Activated naive CD4-positive, alpha-beta T cell treated with anti-CD3 and anti-CD28 coated beads for 36 hours (primary cell): ENCODE data around the gene MAP4K4. TPM values are rescaled to one million over a fixed set of nuclear protein-coding genes. Genes with fewer than 3 reads are reported as not detected.
"Not testable (repeated sequence)": the region's sequence is repeated elsewhere in the genome, so short reads cannot be mapped to it uniquely, and the experiment has no call there.

Experiments used
- CTCF ChIA-PET: fragments of 350-600 bp; sonication (Branson Sonifier 250); formaldehyde crosslinking; loops from one replicate; lab custom pipeline; 2021; ENCODE audit warnings: antibody characterized with exemption; lab: Charles Lee
- DNase-seq: peaks from one replicate; pipeline ENCODE4 v3.0.0-alpha.2; 2020
- H3K27ac Mint-ChIP-seq: one replicate; pipeline ENCODE4 v1.8.0; 2021; ENCODE audit warnings: mild to moderate bottlenecking, mixed read lengths
- H3K27me3 Mint-ChIP-seq: one replicate; pipeline ENCODE4 v1.8.0; 2021; ENCODE audit warnings: low read depth, mixed read lengths
- H3K36me3 Mint-ChIP-seq: one replicate; pipeline ENCODE4 v1.8.0; 2021; ENCODE audit warnings: low read depth, mixed read lengths
- H3K4me1 Mint-ChIP-seq: one replicate; pipeline ENCODE4 v1.8.0; 2021; ENCODE audit warnings: low read depth, mixed read lengths
- H3K4me3 Mint-ChIP-seq: one replicate; pipeline ENCODE4 v1.8.0; 2021; ENCODE audit warnings: mild to moderate bottlenecking, moderate library complexity, mixed read lengths
- H3K9me3 Mint-ChIP-seq: one replicate; pipeline ENCODE4 v1.8.0; 2021; ENCODE audit warnings: mixed read lengths
- intact Hi-C: fragments of 100-400 bp; cut with micrococcal nuclease; formaldehyde crosslinking; loops from one replicate; pipeline ENCODE4 v1.15.1; 2023
- total RNA-seq, 2 experiments: library from RNA; stranded (reverse); gene quantifications; one replicate each; pipeline ENCODE4 v1.2.3, GENCODE V29; 2021

MAP4K4 gene
- total RNA-seq, 2 experiments from 2014 or later: 126 to 131 TPM

GRCh38 chr2:101921953-101922325, 224.4 kb downstream of the MAP4K4 start:
- H3K27ac Mint-ChIP-seq: no peak overlapping the region
- H3K4me3 Mint-ChIP-seq: no peak overlapping the region
- CTCF ChIA-PET: no interaction called here
- intact Hi-C loops: no loop called here
- H3K36me3 Mint-ChIP-seq: peaks cover 3% of the 10 kb centered on the region
- peaks cover 25% of the 10 kb centered on the region for H3K9me3 Mint-ChIP-seq
- peaks cover 3% of the 10 kb centered on the region for H3K27me3 Mint-ChIP-seq
- peaks cover 2% of the 10 kb centered on the region for H3K4me1 Mint-ChIP-seq
- DNase-seq: no peak

GRCh38 chr2:101924311-101924710, 226.8 kb downstream of the MAP4K4 start:
- H3K27ac Mint-ChIP-seq, CTCF ChIA-PET, H3K27me3 Mint-ChIP-seq, H3K36me3 Mint-ChIP-seq, H3K4me3 Mint-ChIP-seq, intact Hi-C loops, DNase-seq, H3K4me1 Mint-ChIP-seq: not testable (repeated sequence)
- peaks cover 35% of the 10 kb centered on the region for H3K9me3 Mint-ChIP-seq

GRCh38 chr2:101930019-101930418, 232.5 kb downstream of the MAP4K4 start:
- Mint-ChIP-seq H3K27me3 (peaks cover 2% of the 10 kb centered on the region), H3K9me3 (peaks cover 19% of the 10 kb centered on the region), H3K4me1 (peaks cover 5% of the 10 kb centered on the region), H3K4me3 (no peak overlapping the region), H3K36me3 (no peaks in the 10 kb centered on the region), H3K27ac (no peak overlapping the region)
- intact Hi-C loops: no loop called here
- CTCF ChIA-PET: no interaction called here
- no peak for DNase-seq

GRCh38 chr2:101930847-101931246, 233.3 kb downstream of the MAP4K4 start:
- H3K4me3 Mint-ChIP-seq: no peak overlapping the region
- CTCF ChIA-PET: no interaction called here
- intact Hi-C loops: no loop called here
- H3K27me3 Mint-ChIP-seq: peaks cover 2% of the 10 kb centered on the region
- H3K36me3 Mint-ChIP-seq: no peaks in the 10 kb centered on the region
- H3K4me1 Mint-ChIP-seq: peaks cover 5% of the 10 kb centered on the region
- no peak overlapping the region for H3K27ac Mint-ChIP-seq
- H3K9me3 Mint-ChIP-seq: peaks cover 16% of the 10 kb centered on the region
- no peak for DNase-seq

- peaks cover 15% of the 10 kb centered on the region for H3K9me3 Mint-ChIP-seq
- H3K27me3 Mint-ChIP-seq: peaks cover 2% of the 10 kb centered on the region
- H3K4me1 Mint-ChIP-seq: peaks cover 5% of the 10 kb centered on the region
- no peak overlapping the region for H3K4me3 Mint-ChIP-seq
- intact Hi-C loops: no loop called here
- H3K36me3 Mint-ChIP-seq: no peaks in the 10 kb centered on the region
- DNase-seq: no peak
- CTCF ChIA-PET: interaction anchor here (0.6 kb wide), 1 partner anchor 47 kb away, joined by 3 read pairs; no protein-coding TSS in a partner anchor
- no peak overlapping the region for H3K27ac Mint-ChIP-seq
These were observed 233.9 kb downstream of the MAP4K4 start for GRCh38 chr2:101931402-101931801.

- H3K4me1 Mint-ChIP-seq, H3K36me3 Mint-ChIP-seq, DNase-seq, intact Hi-C loops, CTCF ChIA-PET, H3K27ac Mint-ChIP-seq, H3K4me3 Mint-ChIP-seq, H3K27me3 Mint-ChIP-seq: not testable (repeated sequence)
- peaks cover 11% of the 10 kb centered on the region for H3K9me3 Mint-ChIP-seq
These were observed 238.3 kb downstream of the MAP4K4 start for GRCh38 chr2:101935764-101936163.

- DNase-seq: no peak
- H3K27me3 Mint-ChIP-seq: peaks cover 8% of the 10 kb centered on the region
- H3K9me3 Mint-ChIP-seq: peaks cover 7% of the 10 kb centered on the region
- no peak overlapping the region for H3K27ac Mint-ChIP-seq
- CTCF ChIA-PET: interaction anchor here (1.0 kb wide), 1 partner anchor 40 kb away, joined by 4 read pairs; no protein-coding TSS in a partner anchor
- no peak overlapping the region for H3K4me3 Mint-ChIP-seq
- no peaks in the 10 kb centered on the region for H3K4me1 Mint-ChIP-seq
- H3K36me3 Mint-ChIP-seq: no peaks in the 10 kb centered on the region
- intact Hi-C loops: no loop called here
These were observed 245.3 kb downstream of the MAP4K4 start for GRCh38 chr2:101942851-101943250.

Other genes with a start within 250 kb of the MAP4K4 start
- under 1 TPM; 0.60 to 0.64 TPM for gene RFX8, start 222.6 kb upstream of the MAP4K4 start, total RNA-seq